Activated CD8-positive, alpha-beta memory T cell treated with anti-CD3 and anti-CD28 coated beads, Interleukin-2, amount 10 ng/mL, durations not matched to agents 7 days and 5 days (primary cell): ENCODE results near the gene PHAX. TPM values are rescaled to one million over a fixed set of nuclear protein-coding genes. Genes with fewer than 3 reads are reported as not detected.
"Not testable (repeated sequence)": the region's sequence is repeated elsewhere in the genome, so short reads cannot be mapped to it uniquely, and the experiment has no call there.

Source experiments
- ATAC-seq: fragments of 150-1000 bp; cut with Tn5 transposase; one replicate; pipeline ENCODE4 v1.10.0; 2021; ENCODE audit warnings: moderate library complexity
- CTCF ChIA-PET: fragments of 350-600 bp; sonication (Branson Sonifier 250); formaldehyde crosslinking; loops from one replicate; lab custom pipeline; 2021; ENCODE audit warnings: antibody characterized with exemption; lab: Charles Lee
- DNase-seq: peaks from one replicate; pipeline ENCODE4 v3.0.0-alpha.2; 2020
- H3K27ac Mint-ChIP-seq: one replicate; pipeline ENCODE4 v1.8.0; 2021; ENCODE audit warnings: mild to moderate bottlenecking, mixed read lengths
- H3K27me3 Mint-ChIP-seq: one replicate; pipeline ENCODE4 v1.8.0; 2021; ENCODE audit warnings: mixed read lengths
- H3K36me3 Mint-ChIP-seq: one replicate; pipeline ENCODE4 v1.8.0; 2021; ENCODE audit warnings: mild to moderate bottlenecking, mixed read lengths
- H3K4me1 Mint-ChIP-seq: one replicate; pipeline ENCODE4 v1.8.0; 2021; ENCODE audit warnings: mixed read lengths
- H3K4me3 Mint-ChIP-seq: one replicate; pipeline ENCODE4 v1.8.0; 2021; ENCODE audit warnings: mild to moderate bottlenecking, moderate library complexity, mixed read lengths
- H3K9me3 Mint-ChIP-seq: one replicate; pipeline ENCODE4 v1.8.0; 2022; ENCODE audit warnings: low read depth, mixed read lengths
- total RNA-seq, 2 experiments: library from RNA; stranded (reverse); gene quantifications; one replicate each; pipeline ENCODE4 v1.2.3, GENCODE V29; 2021

The PHAX gene
- total RNA-seq, 2 experiments from 2014 or later, result 35.6 to 47.1 TPM

DNA sequence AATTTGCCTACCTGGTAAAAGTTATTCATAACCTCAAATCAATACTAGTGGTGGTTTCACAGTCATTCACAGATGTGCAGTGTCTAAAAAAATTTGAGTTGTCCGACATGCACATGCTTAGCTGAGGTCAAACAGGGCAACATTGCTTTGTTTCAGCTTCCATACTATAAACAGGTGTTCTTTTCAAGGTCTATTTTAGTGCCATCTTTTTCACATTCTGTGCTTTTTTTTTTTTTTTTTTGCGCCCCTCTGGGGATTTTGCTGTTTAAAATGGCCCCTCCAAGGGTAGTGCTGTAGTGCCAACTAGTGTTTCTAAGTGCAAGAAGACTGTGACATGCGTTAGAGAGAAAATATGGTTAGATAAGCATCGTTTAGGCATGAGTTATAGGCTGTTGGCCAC is 14.5 kb downstream of the PHAX start:
- CTCF ChIA-PET, result interaction anchor here (1.6 to 1.9 kb wide), 2 partner anchors 8 to 14 kb away, joined by 5 to 7 read pairs; partner anchors contain the start of gene PHAX
- Mint-ChIP-seq H3K36me3 (peaks cover 29% of the 10 kb centered on the region), H3K4me3 (no peak overlapping the region), H3K27me3 (no peaks in the 10 kb centered on the region), H3K4me1 (peaks cover 10% of the 10 kb centered on the region), H3K9me3 (no peaks in the 10 kb centered on the region), H3K27ac (no peak overlapping the region)
- ATAC-seq, result no peak
- no peak for DNase-seq

DNA sequence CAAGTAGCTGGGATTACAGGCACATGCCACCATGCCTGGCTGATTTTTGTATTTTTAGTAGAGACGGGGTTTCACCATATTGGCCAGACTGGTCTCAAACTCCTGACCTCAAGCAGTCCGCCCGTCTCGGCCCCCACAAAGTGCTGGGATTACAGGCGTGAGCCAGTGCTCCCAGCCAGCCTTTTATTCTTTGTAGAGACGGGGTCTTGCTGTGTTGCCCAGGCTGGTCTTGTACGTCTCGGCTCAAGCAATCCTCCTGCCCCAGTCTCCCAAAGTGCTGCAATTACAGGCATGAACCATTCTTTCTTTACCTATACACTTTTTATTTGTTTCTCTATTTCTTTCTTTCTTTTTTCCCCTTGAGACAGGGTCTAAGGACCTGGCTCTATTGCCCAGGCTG is 16.9 kb downstream of the PHAX start:
- CTCF ChIA-PET, result interaction anchor here (0.6 kb wide), 1 partner anchor 685 kb away, joined by 4 read pairs; no protein-coding TSS in a partner anchor
- not testable (repeated sequence) for H3K4me1 Mint-ChIP-seq, DNase-seq, H3K9me3 Mint-ChIP-seq, ATAC-seq, H3K4me3 Mint-ChIP-seq, H3K27me3 Mint-ChIP-seq, H3K27ac Mint-ChIP-seq
- H3K36me3 Mint-ChIP-seq, result peaks cover 20% of the 10 kb centered on the region

DNA sequence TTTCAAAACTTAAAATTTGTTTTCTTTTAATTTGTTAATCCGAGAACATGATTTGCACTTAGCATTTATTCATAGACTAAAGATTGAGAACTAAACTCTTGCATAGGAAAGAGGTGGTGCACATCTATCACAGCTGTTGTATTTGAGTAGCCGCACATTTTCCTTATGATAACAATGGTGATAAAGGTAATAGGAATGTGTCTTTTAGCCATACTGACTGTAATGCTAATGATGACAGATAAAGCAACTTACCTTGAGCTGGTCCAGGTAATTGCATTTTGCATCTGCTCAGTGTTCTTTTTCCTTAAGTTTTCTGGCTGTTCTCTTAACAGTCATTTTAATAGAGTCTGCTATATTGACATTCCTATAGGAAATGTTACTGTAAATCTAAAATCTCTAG is 19.0 kb downstream of the PHAX start:
- Mint-ChIP-seq H3K4me3 (no peak overlapping the region), H3K36me3 (peaks cover 24% of the 10 kb centered on the region), H3K4me1 (peaks cover 17% of the 10 kb centered on the region), H3K27ac (no peak overlapping the region), H3K9me3 (no peaks in the 10 kb centered on the region), H3K27me3 (no peaks in the 10 kb centered on the region)
- ATAC-seq (no peak), DNase-seq (no peak)
- CTCF ChIA-PET, result no interaction called here

DNA sequence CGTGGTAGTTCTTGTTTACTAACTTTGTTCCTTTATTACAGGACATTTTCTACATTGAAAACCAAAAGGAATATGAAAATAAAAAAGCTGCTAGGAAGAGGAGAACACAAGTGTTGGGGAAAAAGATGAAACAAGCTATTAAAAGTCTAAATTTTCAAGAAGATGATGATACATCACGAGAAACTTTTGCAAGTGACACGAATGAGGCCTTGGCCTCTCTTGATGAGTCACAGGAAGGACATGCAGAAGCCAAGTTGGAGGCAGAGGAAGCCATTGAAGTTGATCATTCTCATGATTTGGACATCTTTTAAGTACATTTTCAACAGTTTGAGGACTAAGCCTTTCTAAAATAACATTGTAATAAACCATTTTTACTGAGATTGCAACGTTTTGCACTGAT is 23.8 kb downstream of the PHAX start:
- Mint-ChIP-seq H3K27me3 (no peaks in the 10 kb centered on the region), H3K36me3 (peaks cover 25% of the 10 kb centered on the region), H3K4me1 (peaks cover 15% of the 10 kb centered on the region), H3K27ac (peak overlapping the region; percentile 75), H3K4me3 (no peak overlapping the region), H3K9me3 (no peaks in the 10 kb centered on the region)
- DNase-seq, result no peak
- peak; percentile 65 for ATAC-seq
- CTCF ChIA-PET, result interaction anchor here (0.6 kb wide), 1 partner anchor 202 kb away, joined by 4 read pairs; the partner anchor contains the start of gene GRAMD2B

DNA sequence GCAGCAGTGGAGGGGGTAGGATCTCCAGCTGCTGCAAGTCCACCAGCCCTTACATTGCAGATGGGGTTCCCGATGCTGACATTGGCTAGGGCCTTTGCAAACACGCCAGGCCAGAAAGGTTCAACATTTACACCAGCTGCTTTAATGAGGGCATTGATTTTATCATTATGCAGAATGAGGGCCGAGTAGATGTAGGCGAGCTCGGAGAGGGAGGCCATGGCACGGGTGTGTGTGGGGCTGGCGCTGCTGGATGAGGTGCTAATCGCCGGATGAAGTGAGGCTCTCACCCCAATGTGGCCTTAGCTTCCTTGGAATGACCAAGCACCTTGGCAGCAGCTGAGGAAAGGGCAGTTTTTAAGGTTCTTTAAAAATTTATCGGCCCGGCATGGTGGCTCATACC is 27.4 kb downstream of the PHAX start:
- no peak overlapping the region for H3K27ac Mint-ChIP-seq
- H3K9me3 Mint-ChIP-seq, result no peaks in the 10 kb centered on the region
- ATAC-seq, result no peak
- H3K36me3 Mint-ChIP-seq, result peaks cover 22% of the 10 kb centered on the region
- peaks cover 15% of the 10 kb centered on the region for H3K4me1 Mint-ChIP-seq
- CTCF ChIA-PET, result interaction anchor here (0.9 kb wide), 1 partner anchor 27 kb away, joined by 3 read pairs; the partner anchor contains the start of gene PHAX
- DNase-seq, result no peak
- H3K4me3 Mint-ChIP-seq, result no peak overlapping the region
- no peaks in the 10 kb centered on the region for H3K27me3 Mint-ChIP-seq

DNA sequence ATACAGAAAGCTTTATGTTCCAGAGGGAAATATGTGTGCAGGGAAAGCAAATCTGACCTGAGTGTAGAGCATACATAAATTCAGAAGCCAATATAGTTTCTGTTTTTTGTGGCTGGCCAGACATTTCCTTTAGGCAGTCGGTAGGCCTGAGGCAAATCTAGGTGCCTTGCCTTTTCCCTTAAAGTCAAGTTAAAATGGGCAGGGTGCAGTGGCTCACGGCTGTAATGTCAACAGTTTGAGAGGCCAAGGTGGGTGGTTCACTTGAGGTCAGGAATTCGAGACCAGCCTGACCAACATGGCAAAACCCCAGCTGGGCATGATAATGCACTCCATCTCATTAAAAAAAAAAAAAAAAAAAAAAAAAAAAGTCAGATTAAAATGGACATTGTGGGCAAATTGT is 31.2 kb downstream of the PHAX start:
- no peaks in the 10 kb centered on the region for H3K36me3 Mint-ChIP-seq
- no peak overlapping the region for H3K27ac Mint-ChIP-seq
- H3K4me3 Mint-ChIP-seq, result no peak overlapping the region
- peaks cover 8% of the 10 kb centered on the region for H3K27me3 Mint-ChIP-seq
- DNase-seq, result no peak
- ATAC-seq, result no peak
- no peaks in the 10 kb centered on the region for H3K9me3 Mint-ChIP-seq
- H3K4me1 Mint-ChIP-seq, result no peaks in the 10 kb centered on the region
- CTCF ChIA-PET, result no interaction called here

DNA sequence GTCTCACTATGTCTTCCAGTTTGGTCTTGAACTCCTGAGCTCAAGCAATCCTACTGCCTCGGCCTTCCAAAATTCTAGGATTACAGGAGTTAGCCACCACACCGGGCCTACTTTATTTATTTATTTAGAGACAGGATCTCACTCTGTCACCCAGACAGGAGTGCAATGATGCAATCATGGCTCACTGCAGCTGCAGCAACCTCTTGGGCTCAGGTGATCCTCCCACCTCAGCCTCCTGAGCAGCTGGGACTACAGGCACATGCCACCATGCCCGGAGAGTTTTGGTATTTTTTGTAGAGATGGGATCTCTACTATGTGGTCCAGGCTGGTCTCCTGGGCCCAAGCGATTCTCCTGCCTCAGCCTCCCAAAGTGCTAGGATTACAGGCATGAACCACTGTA is 32.8 kb downstream of the PHAX start:
- CTCF ChIA-PET, result no interaction called here

DNA sequence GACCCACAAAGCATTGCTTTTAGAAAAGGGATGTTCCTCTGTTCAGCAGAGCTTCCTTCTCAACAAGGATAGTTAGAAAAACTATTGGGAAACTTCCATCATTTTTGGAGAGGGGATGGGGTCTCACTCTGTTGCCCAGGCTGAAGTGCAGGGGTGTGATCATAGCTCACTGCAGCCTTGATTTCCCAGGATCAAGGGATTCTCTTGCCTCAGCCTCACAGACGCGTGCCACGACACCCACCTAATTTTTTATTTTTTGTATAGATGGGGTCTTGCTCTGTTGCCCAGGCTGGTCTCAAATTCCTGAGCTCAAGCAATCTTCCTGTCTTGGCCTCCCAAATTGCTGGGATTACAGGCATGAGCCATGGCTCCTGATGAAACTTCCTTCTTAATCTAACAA is 34.8 kb downstream of the PHAX start:
- Mint-ChIP-seq H3K4me3 (no peak overlapping the region), H3K4me1 (no peaks in the 10 kb centered on the region), H3K27ac (no peak overlapping the region), H3K36me3 (no peaks in the 10 kb centered on the region), H3K27me3 (peaks cover 12% of the 10 kb centered on the region), H3K9me3 (no peaks in the 10 kb centered on the region)
- no peak for ATAC-seq
- CTCF ChIA-PET, result no interaction called here
- no peak for DNase-seq

More for the DNA sequence above, 32.8 kb downstream of the PHAX start:
- ATAC-seq (no peak), DNase-seq (no peak)
- H3K4me1 Mint-ChIP-seq, result no peaks in the 10 kb centered on the region
- H3K27me3 Mint-ChIP-seq, result peaks cover 12% of the 10 kb centered on the region
- no peaks in the 10 kb centered on the region for H3K9me3 Mint-ChIP-seq
- no peak overlapping the region for H3K4me3 Mint-ChIP-seq
- H3K36me3 Mint-ChIP-seq, result no peaks in the 10 kb centered on the region
- H3K27ac Mint-ChIP-seq, result no peak overlapping the region

DNA sequence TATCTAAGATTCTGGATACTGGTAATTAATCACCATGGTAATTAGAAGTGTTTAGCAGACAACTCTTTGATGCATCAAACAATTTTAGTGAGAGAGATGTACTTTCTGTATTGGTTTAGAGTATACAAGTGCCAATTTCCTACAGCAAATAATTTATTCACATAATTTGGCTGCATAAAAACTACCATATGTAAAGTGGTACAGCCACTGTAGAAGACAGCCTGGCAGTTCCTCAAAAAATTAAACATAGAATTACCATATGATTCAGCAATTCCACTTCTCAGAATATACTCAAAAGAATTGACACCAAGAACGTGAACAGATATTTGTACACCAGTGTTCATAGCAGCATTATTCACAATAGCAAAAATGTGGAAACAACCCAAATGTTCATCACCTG is 36.2 kb downstream of the PHAX start:
- DNase-seq (no peak), ATAC-seq (no peak)
- Mint-ChIP-seq H3K27ac (no peak overlapping the region), H3K27me3 (peaks cover 12% of the 10 kb centered on the region), H3K4me1 (no peaks in the 10 kb centered on the region), H3K36me3 (no peaks in the 10 kb centered on the region), H3K4me3 (no peak overlapping the region), H3K9me3 (no peaks in the 10 kb centered on the region)
- CTCF ChIA-PET, result no interaction called here

DNA sequence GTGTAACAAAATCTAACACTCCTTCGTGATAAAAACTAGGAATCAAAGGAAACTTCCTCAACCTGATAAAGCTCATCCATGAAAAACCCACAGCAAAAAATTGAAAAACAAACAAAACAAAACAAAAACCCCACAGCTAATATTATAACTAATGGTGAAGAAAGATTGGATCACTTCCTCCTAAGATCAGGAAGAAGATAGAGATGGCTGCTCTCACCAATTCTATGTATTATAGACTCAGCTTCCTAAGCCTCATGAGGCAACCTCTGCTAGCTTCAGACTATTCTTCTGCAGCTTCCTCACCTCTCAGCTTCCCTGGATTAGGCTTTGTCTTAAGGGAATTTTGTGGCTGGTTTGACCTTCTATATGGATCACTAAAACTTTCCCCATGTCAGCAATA is 40.1 kb downstream of the PHAX start:
- no peak for DNase-seq
- Mint-ChIP-seq H3K9me3 (peaks cover 4% of the 10 kb centered on the region), H3K4me3 (no peak overlapping the region), H3K27me3 (peaks cover 14% of the 10 kb centered on the region), H3K4me1 (no peaks in the 10 kb centered on the region), H3K27ac (no peak overlapping the region), H3K36me3 (no peaks in the 10 kb centered on the region)
- ATAC-seq, result no peak
- CTCF ChIA-PET, result no interaction called here

DNA sequence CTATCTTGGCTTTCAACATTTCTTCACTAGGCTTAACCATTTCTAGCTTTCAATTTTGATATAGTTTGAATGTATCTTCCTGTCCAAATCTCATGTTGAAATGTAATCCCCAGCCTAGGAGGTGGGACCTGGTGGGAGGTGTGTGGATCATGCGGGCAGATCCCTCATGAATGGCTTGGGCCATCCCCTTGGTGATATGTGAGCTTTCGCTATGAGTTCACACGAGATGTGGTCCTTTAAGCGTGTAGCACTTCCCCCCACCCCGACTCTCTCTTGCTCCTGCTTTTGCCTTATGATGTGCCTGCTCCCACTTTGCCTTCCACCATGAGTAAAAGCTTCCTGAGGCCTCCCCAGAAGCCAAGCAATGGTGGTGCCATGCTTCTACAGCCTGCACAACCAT is 40.6 kb downstream of the PHAX start:
- Mint-ChIP-seq H3K27me3 (peaks cover 10% of the 10 kb centered on the region), H3K27ac (no peak overlapping the region), H3K36me3 (no peaks in the 10 kb centered on the region), H3K4me3 (no peak overlapping the region), H3K4me1 (no peaks in the 10 kb centered on the region), H3K9me3 (peaks cover 4% of the 10 kb centered on the region)
- no peak for ATAC-seq
- no peak for DNase-seq
- CTCF ChIA-PET, result no interaction called here

DNA sequence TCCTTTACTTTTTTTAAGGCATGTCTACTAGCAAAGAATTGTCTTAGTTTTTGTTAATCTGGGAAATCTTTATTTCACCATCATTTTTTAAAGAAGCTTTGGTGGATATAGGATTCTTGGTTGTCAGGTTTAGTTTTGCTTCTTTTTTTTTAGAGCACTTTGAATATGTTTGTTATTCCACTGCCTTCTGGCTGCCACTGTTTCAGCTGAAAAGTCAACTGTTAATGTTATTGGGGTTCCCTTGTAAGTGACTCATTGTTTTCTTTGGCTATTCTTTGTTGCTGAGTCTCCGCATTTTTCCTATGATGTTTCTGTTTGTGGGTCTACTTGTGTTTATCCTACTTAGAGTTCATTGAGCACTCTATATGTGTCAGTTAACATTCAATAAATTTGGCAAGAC is 44.4 kb downstream of the PHAX start:
- no peak overlapping the region for H3K27ac Mint-ChIP-seq
- H3K27me3 Mint-ChIP-seq, result peaks cover 11% of the 10 kb centered on the region
- H3K9me3 Mint-ChIP-seq, result peaks cover 4% of the 10 kb centered on the region
- no peak overlapping the region for H3K4me3 Mint-ChIP-seq
- H3K36me3 Mint-ChIP-seq, result peaks cover 2% of the 10 kb centered on the region
- DNase-seq (no peak), ATAC-seq (no peak)
- no peaks in the 10 kb centered on the region for H3K4me1 Mint-ChIP-seq
- CTCF ChIA-PET, result no interaction called here

DNA sequence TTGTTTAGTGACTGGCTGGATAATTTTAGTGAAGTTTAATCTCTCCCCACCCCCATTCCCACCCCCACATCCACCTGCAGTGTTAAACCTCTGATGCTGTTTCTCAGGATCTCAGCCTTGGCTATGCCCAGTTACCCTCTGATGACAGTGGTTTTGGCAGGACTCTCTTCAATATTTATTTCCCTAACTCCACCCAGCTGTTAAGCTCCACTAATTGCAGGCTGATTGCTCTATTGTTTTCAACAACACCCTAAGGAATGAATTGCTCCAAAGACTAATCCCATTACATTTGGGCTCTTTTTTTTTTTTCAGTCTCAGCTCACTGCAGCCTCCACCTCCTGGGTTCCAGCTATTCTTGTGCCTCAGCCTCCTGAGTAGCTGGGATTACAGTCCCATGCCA is 46.3 kb downstream of the PHAX start:
- Mint-ChIP-seq H3K27ac (no peak overlapping the region), H3K27me3 (peaks cover 24% of the 10 kb centered on the region), H3K36me3 (peaks cover 2% of the 10 kb centered on the region), H3K9me3 (peaks cover 4% of the 10 kb centered on the region), H3K4me1 (no peaks in the 10 kb centered on the region), H3K4me3 (no peak overlapping the region)
- DNase-seq, result no peak
- CTCF ChIA-PET, result interaction anchor here (0.6 kb wide), 1 partner anchor 19 kb away, joined by 3 read pairs; no protein-coding TSS in a partner anchor
- no peak for ATAC-seq

DNA sequence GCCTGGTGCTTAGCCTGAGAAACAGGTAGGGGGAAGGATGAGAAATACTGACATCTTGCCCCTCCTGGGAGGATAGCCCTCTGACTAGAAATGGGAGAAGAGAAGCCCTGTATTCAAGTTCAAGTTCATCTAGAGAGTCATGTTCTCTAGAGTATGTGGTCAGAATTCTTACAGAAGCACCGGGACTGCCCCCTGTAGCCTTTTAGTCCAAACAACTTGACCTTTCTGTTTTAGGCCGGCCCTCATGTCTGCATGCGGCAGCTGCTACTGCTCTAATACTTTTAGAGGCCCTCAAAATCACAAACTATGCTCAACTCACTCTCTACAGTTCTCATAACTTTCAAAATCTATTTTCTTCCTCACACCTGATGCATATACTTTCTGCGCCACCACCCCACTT is 47.7 kb downstream of the PHAX start:
- peaks cover 2% of the 10 kb centered on the region for H3K36me3 Mint-ChIP-seq
- H3K4me3 Mint-ChIP-seq, result no peak overlapping the region

More for the DNA sequence above, 47.7 kb downstream of the PHAX start:
- Mint-ChIP-seq H3K9me3 (peaks cover 4% of the 10 kb centered on the region), H3K27ac (no peak overlapping the region), H3K27me3 (peaks cover 24% of the 10 kb centered on the region), H3K4me1 (no peaks in the 10 kb centered on the region)
- DNase-seq (no peak), ATAC-seq (no peak)
- CTCF ChIA-PET, result interaction anchor here (0.9 kb wide), 1 partner anchor 10 kb away, joined by 4 read pairs; no protein-coding TSS in a partner anchor
